ENCODE results near the gene RNF4.
"Not testable (repeated sequence)": the region's sequence is repeated elsewhere in the genome, so short reads cannot be mapped to it uniquely, and the experiment has no call there.

The RNF4 gene

GRCh38 chr4:2468456-2469191, at the start of gene RNF4:
Gene RNF4 (plus strand): TSS chr4:2469106. CDS start chr4:2490494, 21,388 bp downstream.
- peak; percentile 92 for DNase-seq

GRCh38 chr4:2419814-2420213, 49.1 kb upstream of the RNF4 start:
- no peak for DNase-seq

DNA sequence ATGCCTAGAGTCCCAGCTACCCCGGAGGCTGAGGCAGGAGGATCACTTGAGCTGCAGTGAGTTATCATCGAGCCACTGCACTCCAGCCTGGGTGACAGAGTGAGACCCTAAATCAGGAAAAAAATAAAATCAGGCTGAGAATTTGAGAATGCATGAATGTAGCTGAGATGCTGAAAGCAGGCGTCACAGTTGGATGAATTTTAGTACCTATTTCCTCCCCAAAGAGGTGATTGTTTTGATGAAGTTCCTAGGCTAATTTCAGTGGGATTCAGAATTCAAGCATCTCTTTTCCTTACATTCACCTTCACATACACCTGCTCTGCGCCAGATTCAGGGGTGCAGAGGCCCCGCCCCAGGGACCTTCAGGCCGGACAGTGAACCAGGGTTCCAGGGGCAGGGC, 47.0 kb upstream of the RNF4 start:
- DNase-seq: no peak

DNA sequence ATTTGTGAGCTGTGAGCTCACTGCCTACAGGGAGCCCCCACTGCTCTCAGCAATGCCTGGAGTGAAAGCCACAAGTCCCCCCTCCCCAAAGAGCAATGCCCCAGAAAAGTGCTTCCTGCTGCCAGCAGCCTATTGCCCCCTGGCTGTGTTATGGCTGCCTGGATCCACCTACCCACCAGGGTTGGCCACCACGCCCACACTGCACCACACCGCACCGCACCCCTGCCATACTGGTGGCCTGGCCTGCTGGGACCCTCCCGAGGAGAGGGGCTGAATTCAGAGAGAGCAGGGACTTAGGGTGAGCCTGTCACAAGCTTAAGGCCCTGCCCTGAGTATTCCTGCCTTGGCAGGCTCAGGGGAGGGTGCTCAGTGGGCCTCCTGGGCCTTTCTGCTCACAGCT, 45.8 kb upstream of the RNF4 start:
- no peak for DNase-seq

DNA sequence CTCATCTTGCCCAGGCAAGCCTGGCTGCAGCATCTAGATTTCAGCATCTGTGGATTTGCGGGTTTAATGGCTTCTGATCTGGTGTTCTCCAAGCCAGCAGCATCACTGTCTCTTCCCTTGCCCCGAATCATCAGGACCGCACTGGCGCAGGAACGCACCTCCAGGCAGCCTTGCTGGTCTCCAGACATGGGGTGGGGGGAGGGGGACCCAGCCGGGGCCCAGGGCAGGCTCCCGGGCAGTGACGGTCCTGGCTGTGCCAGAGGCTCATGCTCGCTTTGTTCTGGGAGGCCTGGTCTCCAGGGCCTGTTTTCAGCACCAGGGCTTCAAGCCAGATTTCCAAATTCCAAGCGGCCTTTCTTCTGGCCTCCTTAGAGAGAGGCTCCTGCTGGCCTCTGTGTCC, 45.2 kb upstream of the RNF4 start:
- no peak for DNase-seq

DNA sequence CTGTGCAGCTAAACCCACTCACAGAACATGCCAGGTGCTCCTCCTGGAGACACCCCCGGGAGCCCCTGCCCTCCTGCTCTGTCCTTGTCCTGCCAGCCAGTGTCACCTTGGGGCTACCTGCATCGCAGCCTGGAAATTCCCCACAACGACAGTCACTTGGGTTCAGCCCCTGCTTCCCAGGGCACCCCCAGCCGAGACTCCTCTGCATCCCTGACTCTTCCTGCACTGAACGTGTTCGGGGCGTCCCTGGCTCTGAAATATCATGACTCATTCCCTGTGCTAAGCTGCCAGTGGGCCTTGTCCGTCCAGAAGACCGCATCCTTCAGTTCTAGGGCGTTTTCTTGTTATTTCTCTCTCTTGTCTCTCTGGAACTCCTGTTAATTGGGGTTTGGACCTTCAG, 44.3 kb upstream of the RNF4 start:
- no peak for DNase-seq

DNA sequence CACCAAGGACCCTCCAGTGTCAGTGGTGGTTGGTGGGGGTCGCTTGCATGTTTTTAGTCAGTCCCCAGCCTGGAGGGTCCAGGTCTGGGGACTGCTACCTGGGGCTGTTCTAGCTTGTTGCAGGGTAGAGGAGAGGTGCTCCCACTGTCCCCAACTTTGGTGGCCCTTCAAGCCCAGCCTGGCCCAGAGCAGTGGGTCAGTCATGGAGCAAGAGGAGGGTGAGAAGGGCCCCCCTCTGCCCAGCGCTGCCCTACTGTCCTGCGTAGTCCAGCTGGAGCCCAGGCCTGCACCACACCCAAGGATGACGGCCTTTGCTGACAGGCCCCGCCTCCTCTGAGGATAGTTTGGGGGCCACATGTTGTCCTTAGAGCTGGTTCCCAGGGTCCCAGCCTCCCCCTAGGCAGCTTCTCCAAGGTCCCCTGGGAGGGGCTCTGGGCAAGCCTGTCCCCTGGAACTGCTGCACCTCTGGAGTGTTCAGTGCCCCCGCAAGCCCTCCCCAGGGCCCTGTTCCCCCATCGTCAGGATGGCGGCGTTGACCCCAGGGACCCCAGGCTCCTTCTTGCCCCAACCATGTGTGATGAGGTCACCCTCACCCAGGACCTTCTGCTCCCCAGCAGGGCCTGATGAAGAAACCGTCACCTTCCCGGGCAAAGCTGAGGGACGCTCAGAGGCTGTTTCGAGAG, 43.4 kb upstream of the RNF4 start:
- DNase-seq: no peak

- no peak for DNase-seq
Observed at GRCh38 chr4:2426069-2426397, 42.9 kb upstream of the RNF4 start.

DNA sequence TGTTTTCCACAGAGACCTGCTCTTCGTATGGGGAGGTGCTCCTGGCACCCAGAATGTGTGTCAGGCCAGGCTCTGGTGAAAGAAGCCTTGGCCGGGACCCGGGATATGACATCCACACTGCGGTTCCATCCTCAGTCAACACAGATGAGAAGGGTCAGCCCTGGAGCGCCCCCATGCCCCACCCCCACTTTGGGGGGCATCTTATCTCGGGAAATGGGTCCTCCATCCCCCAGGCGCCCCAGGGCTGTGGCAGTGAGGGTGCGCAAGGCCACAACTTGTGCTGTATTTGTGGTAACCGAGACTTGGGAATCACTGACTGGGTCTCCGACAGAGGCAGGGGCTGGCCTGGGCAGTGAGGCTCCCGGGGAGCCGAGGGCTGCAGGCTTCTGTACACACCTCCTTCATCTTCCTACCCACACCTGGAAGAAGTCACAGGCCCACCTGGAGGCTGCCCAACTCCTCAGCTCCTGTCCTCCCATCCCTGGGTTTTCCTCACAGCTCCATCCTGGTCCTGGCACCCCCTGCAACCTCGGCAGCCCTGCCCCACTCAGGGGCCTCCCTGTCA, 42.1 kb upstream of the RNF4 start:
- no peak for DNase-seq

GRCh38 chr4:2427383-2428334, 41.2 kb upstream of the RNF4 start:
- DNase-seq: no peak

- DNase-seq: no peak
Observed at GRCh38 chr4:2428496-2429213, 40.3 kb upstream of the RNF4 start.

DNA sequence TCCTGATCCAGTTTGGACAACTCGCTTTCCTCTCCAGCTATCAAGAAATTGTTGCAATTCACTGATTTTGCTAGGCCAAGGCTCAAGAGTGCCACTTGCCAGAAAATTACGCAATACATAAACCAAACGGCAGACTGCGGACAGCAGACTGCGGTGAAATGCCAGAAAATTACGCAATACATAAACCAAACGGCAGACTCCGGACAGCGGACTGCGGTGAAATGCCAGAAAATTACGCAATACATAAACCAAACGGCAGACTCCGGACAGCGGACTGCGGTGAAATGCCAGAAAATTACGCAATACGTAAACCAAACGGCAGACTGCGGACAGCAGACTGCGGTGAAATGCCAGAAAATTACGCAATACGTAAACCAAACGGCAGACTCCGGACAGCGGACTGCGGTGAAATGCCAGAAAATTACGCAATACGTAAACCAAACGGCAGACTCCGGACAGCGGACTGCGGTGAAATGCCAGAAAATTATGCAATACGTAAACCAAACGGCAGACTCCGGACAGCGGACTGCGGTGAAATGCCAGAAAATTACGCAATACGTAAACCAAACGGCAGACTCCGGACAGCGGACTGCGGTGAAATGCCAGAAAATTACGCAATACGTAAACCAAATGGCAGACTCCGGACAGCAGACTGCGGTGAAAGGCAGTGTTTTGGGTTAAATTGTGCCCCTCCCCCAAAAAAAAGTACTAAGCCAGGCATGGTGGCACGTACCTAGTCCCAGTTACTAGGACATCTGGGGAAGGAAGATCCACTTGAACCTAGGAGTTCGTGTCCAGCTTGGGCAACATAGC, 38.8 kb upstream of the RNF4 start:
- not testable (repeated sequence) for DNase-seq

DNA sequence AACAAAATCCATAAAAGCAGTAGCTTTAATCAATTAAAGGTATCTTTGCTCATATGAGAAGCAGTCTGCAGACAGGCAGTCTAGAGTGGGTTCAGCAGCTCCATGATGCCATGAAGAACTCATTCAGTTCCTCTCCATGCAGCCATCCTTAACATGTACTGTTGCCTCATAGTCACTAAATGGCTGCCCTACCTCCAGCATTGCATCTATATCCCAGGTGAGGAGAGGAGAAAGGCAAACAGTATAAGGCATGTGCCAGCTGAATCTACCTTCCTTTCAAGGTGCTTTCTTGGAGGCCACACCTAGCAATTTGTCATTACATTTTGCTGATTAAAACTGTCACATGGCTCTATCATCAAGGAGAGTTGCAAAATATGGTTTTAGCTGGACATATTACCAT, 36.9 kb upstream of the RNF4 start:
- no peak for DNase-seq

DNA sequence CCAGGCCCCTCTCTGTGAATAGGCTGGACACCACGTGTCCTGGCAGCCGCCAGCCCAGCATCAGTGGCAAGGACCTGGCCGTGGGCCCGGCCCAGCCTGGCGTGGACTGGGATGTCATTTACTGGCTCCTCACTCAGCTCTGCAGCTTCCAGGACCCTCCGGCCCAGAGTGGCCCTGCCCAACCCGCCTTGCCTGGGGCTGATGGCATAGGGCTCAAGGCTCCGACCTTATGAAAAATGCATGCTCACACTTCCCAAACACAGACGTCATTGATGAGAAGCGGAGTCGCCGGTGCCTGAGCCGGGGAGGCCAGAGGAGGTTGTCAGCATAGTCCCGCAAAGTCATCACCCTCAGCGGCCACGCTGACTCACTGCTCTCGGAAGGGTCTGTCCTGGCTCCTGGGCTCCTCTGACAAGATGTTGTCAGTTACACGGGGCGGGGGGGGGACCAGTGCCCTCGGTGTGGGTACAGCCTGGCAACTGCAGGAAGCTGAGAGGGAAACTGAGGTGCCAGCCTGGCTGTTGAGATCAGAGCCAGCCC, 35.8 kb upstream of the RNF4 start:
- no peak for DNase-seq

GRCh38 chr4:2433609-2434350, 35.1 kb upstream of the RNF4 start:
- DNase-seq: no peak

- DNase-seq: no peak
Observed at GRCh38 chr4:2434420-2434819, 34.5 kb upstream of the RNF4 start.

- no peak for DNase-seq
Observed at GRCh38 chr4:2436301-2436700, 32.6 kb upstream of the RNF4 start.

DNA sequence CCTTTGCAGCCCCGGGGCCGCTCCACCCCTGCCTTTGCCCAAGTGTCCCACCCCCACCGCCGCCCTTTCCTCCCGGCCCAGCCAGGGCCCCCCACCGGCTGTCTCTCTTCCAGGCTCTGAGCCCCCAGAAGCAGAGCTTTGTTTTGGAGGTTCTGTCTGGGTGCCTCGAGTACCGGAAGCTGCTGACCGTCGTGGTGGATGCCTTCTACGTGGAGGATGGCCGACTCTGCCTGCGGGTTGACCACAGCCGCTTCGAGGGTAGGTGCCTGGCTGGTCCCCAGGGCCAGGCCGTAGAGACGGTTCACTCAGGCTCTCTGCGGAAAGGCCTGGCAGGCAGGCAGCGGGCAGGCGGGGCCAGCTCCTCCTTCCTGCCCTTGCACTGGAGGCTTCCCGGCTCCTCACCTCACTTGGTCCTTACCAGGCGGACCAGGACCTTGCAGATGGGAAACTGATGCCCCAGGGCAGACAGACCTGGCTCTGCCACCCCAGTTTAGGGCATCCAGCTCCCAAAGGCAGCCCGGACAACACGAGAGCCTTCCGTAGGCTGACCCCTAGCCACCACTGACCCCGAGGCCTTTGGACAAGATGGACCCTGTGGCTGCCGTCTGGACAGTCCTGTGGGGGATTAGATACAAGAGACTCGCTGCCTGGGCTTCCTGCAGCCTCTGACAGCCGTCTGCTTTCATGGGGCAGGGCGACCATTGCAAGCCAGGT, 32.0 kb upstream of the RNF4 start:
- DNase-seq: no peak

DNA sequence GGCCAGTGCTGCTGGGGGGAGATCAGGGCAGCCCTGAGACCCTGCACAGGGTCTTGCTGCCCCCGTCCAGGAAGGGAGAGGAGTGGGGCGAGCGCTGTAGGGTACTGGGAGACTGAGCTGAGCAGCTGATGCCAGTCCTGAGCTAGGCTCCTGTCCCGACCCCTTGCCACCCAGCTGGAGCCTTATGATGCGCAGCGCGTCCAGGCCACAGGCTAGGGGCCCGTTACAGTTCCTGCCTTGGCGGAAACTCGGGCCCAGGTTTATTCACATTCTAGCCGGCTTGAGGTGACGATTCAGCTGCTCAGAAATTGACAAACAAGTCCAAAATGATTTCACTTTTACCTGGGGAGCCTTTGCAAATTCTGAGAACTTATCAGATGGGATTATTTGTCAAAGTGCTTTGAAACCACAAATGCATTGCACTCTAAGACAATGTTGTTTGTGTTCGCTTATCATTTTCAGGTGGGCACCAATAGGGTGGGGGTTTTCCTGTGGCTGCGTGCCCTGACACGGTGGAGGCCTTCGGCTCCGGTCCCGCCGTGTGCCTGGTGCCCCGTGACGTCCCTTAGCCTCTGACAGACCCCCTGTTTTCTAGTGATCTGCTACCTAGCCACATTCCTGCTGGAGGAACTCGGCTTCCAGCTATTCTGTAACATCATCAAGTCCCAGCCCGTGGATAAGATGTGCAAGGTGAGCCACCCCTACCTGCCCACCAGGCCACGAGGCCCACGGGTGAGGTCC, 31.3 kb upstream of the RNF4 start:
- no peak for DNase-seq

All from stimulated activated CD4-positive, alpha-beta T cell treated with anti-CD3 and anti-CD28 coated beads, Interleukin-12 subunit alpha, Interleukin-12 subunit beta, amount 100 ng/mL, for 4 hours (primary cell).